DOHH2 (cell line): ENCODE measurements around the gene ZRSR2.

Source experiments
- EZH2phosphoT487 ChIP-seq: fragments of 200-600 bp; sonication (generic); IDR thresholded peaks from 2 replicates; pipeline ENCODE4 v1.6.1; 2017; ENCODE audit warnings: borderline replicate concordance, mild to moderate bottlenecking, antibody characterized with exemption, low read length, moderate library complexity, mixed read lengths
- TF ChIP-seq, protein P1 (sequence below): fragments of 200-600 bp; sonication (generic); IDR thresholded peaks from one replicate; pipeline ENCODE4 v1.5.1; 2014; ENCODE audit warnings: antibody characterized with exemption, mild to moderate bottlenecking, low read depth, low read length; ENCODE audit not compliant: poor library complexity, severe bottlenecking

DNA sequence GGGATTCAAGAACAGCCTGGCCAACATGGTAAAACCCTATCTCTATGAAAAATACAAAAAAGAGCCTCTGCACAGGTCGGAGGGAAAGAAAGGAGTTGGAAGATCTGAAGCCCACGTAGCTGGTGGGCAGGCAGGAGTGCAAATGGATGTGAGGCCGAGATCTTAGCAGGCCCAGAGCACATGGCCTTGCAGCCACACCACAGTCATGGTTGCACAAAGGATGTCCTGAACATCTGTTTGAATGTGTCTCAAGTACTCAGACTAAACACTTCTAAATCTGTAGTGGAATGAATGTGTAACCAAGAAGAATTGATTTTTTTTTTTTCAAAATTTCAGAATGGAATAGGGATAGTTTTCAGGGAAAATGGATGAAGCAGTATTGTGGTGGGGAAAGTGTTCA lies 41.4 kb upstream of the ZRSR2 start:
- TF ChIP-seq, protein P1, sequence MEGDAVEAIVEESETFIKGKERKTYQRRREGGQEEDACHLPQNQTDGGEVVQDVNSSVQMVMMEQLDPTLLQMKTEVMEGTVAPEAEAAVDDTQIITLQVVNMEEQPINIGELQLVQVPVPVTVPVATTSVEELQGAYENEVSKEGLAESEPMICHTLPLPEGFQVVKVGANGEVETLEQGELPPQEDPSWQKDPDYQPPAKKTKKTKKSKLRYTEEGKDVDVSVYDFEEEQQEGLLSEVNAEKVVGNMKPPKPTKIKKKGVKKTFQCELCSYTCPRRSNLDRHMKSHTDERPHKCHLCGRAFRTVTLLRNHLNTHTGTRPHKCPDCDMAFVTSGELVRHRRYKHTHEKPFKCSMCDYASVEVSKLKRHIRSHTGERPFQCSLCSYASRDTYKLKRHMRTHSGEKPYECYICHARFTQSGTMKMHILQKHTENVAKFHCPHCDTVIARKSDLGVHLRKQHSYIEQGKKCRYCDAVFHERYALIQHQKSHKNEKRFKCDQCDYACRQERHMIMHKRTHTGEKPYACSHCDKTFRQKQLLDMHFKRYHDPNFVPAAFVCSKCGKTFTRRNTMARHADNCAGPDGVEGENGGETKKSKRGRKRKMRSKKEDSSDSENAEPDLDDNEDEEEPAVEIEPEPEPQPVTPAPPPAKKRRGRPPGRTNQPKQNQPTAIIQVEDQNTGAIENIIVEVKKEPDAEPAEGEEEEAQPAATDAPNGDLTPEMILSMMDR, result no peak
- no peak for TF ChIP-seq EZH2phosphoT487
